ENCODE data around the gene PMPCA. TPM values are rescaled to one million over a fixed set of nuclear protein-coding genes. Genes with fewer than 3 reads are reported as not detected.

The PMPCA gene
- total RNA-seq, 1 experiment from 2014 or later, result 103 TPM

GRCh38 chr9:136362450-136362784, 48.0 kb upstream of the PMPCA start (continued):
- TF ChIP-seq TCF7 (CRISPR knock-in tag; IDR thresholded peaks at IDR 0.05; ENCODE audit: low read depth) (no peak), JUN (CRISPR knock-in tag; IDR thresholded peaks at IDR 0.05) (no peak), CTCF (IDR thresholded peaks at IDR 0.05) (no peak), STAT6 (CRISPR knock-in tag; conservative IDR thresholded peaks at IDR 0.05; ENCODE audit: low read depth) (no peak), PRDM15 (CRISPR knock-in tag; IDR thresholded peaks at IDR 0.05) (no peak), ZSCAN18 (CRISPR knock-in tag; IDR thresholded peaks at IDR 0.05) (no peak), FOXJ3 (CRISPR knock-in tag; IDR thresholded peaks at IDR 0.05; ENCODE audit: borderline replicate concordance) (no peak), JAZF1 (CRISPR knock-in tag; IDR thresholded peaks at IDR 0.05) (no peak), TEAD4 (CRISPR knock-in tag; IDR thresholded peaks at IDR 0.05) (no peak), PREB (CRISPR knock-in tag; IDR thresholded peaks at IDR 0.05; ENCODE audit: borderline replicate concordance) (no peak)

- no peaks in the 10 kb centered on the region for H3K27me3 Mint-ChIP-seq (ENCODE audit: low read depth)
- H3K4me1 Mint-ChIP-seq, result peaks cover 5% of the 10 kb centered on the region
- DNase-seq (ENCODE audit: low spot score) (peak; percentile 98), ATAC-seq (peak; percentile 93)
- POLR2A ChIA-PET, result interaction anchor here (0.7 to 1.9 kb wide), 10 partner anchors 9 to 75 kb away, joined by 3 to 8 read pairs (median 3); partner anchors contain the start of genes ENTR1 and PMPCA
- H3K36me3 Mint-ChIP-seq, result no peaks in the 10 kb centered on the region
- peak within 1 kb of the TSS; percentile 71 for H3K4me3 Mint-ChIP-seq
- H3K9me3 Mint-ChIP-seq, result no peaks in the 10 kb centered on the region
- peak within 1 kb of the TSS; percentile 45 for H3K27ac Mint-ChIP-seq
- CTCF ChIA-PET, result interaction anchor here (0.5 to 3.8 kb wide), 47 partner anchors 8 to 612 kb away, joined by 3 to 41 read pairs (median 4); partner anchors contain the start of genes CARD9, INPP5E and SNAPC4
- no peak for TF ChIP-seq MXD4 (CRISPR knock-in tag; IDR thresholded peaks at IDR 0.05; ENCODE audit: borderline replicate concordance)
- TF ChIP-seq ZNF317 (CRISPR knock-in tag; IDR thresholded peaks at IDR 0.05; ENCODE audit: borderline replicate concordance, low read depth), result no peak
- peak; percentile 94 for TF ChIP-seq FOXP4 (CRISPR knock-in tag; IDR thresholded peaks at IDR 0.05)
- peak; percentile 96 for TF ChIP-seq CTCF (IDR thresholded peaks at IDR 0.05)
- no peak; the same call in 1 of the 2 replicates for TF ChIP-seq ZNF138 (CRISPR knock-in tag; conservative IDR thresholded peaks at IDR 0.05)
Measured at GRCh38 chr9:136363106-136363948, 47.1 kb upstream of the PMPCA start, which contains the start of gene DNLZ. Gene DNLZ (minus strand): TSS chr9:136363744. CDS start chr9:136363714, 30 bp downstream.
